Stomach (tissue), 4 donors: ENCODE data around the gene RSBN1L.

ENCODE experiments used
- EP300 ChIP-seq: sonication (generic); formaldehyde crosslinking; IDR thresholded peaks from one replicate; pipeline ENCODE4 v1.6.1; 2017; ENCODE audit warnings: antibody characterized with exemption
- POLR2A ChIP-seq, 4 donors: fragments of 450-650 bp; IDR thresholded peaks; one replicate each; pipeline ENCODE4 v1.6.1; 2016; ENCODE audit warnings: antibody characterized with exemption in 4 of 4, control low read depth in 2 of 4, mild to moderate bottlenecking in 1 of 4, moderate library complexity in 1 of 4
- TF ChIP-seq, protein P1 (sequence below), 7 experiments: fragments of 450-650 bp in 4 of 7; fragments of 200-600 bp in 3 of 7; sonication (generic) in 3 of 7; IDR thresholded peaks; one replicate each; pipeline ENCODE4 v1.5.1; 2016 to 2019; ENCODE audit warnings: antibody characterized with exemption in 7 of 7, control low read depth in 2 of 7, mild to moderate bottlenecking in 1 of 7

DNA sequence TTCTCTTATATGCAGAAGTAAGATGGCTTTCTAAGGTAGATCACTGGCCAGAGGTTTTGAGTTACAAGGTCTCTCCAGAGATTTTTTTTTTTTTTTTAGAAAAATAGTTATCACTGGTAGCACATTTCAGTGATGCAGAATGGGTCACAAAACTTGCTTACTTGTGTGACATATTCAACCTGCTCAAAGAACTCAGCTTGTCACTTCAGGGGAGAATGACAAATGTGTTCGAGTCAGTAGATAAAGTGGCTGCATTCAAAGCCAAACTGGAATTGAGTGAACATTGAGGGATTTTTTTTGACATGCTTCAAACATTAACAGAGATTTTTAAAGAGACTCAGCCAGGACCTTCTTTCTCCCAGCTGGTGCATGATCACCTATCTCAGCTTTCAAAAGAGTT lies 135.7 kb downstream of the RSBN1L start:
- no peak for TF ChIP-seq EP300
- TF ChIP-seq, protein P1, sequence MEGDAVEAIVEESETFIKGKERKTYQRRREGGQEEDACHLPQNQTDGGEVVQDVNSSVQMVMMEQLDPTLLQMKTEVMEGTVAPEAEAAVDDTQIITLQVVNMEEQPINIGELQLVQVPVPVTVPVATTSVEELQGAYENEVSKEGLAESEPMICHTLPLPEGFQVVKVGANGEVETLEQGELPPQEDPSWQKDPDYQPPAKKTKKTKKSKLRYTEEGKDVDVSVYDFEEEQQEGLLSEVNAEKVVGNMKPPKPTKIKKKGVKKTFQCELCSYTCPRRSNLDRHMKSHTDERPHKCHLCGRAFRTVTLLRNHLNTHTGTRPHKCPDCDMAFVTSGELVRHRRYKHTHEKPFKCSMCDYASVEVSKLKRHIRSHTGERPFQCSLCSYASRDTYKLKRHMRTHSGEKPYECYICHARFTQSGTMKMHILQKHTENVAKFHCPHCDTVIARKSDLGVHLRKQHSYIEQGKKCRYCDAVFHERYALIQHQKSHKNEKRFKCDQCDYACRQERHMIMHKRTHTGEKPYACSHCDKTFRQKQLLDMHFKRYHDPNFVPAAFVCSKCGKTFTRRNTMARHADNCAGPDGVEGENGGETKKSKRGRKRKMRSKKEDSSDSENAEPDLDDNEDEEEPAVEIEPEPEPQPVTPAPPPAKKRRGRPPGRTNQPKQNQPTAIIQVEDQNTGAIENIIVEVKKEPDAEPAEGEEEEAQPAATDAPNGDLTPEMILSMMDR (IDR thresholded peaks at IDR 0.05): no peak
- TF ChIP-seq POLR2A (IDR thresholded peaks at IDR 0.05): no peak
